ENCODE measurements around the gene FGFBP1. TPM values are rescaled to one million over a fixed set of nuclear protein-coding genes. Genes with fewer than 3 reads are reported as not detected.

Gene FGFBP1
- total RNA-seq, 3 donors from 2014 or later: 0.73 TPM; not detected in 2

DNA sequence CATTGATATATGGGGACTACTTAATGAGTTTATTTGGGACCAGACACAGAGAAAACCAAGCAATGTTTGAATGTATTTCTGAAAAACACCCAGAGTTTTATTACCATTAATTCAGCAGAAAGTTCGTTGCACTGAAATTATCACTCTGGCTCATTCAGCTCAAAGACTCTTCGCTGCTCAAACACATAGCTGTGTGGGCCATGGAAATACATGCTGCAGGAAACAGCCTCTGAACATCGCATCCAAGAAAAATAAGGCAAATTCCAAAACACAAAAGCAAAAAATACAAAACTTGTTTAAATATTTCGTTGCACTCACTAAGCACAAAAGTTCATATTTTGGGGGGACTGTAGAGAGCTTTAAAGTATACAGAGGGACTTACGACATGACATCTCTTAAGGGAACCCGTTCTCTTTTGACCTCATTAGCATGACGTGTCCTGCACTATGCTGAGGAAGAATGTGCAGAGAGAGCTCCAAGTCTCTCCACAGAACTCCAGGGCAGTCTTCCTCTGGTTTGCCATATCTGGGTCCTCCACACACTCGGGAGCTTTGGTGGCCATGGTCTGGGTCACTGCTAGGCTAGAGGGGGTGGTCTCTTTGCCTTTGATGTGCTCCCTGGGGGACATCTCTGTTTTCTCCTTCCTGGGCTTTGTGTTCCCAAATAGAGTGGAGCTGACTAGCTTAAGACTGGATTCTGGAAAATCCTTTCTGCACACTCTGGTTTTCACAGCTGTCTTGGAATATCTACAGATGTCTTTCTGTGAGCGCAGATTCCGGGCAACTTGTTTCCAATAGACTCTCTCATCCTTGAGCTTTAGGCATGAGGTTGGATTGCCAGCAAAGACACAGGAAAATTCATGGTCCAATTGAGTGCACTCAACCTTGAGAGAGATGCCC is 2.8 kb downstream of the FGFBP1 start:
- H3K4me1 ChIP-seq: no peaks in the 10 kb centered on the region
- no peak overlapping the region for H3K27ac ChIP-seq
- no peaks in the 10 kb centered on the region for H3K36me3 ChIP-seq
- no peaks in the 10 kb centered on the region for H3K27me3 ChIP-seq
- H3K9me3 ChIP-seq: no peaks in the 10 kb centered on the region
- H3K4me3 ChIP-seq: no peak overlapping the region
- intact Hi-C loops (cut with DNase I; ENCODE audit: low total_unique reads): no loop called here
- DNase-seq (ENCODE audit: low spot score in 2 of 2): no peak
- TF ChIP-seq POLR2AphosphoS5 (IDR thresholded peaks at IDR 0.05) (no peak), POLR2A (IDR thresholded peaks at IDR 0.05) (no peak)
- TF ChIP-seq, protein P1, sequence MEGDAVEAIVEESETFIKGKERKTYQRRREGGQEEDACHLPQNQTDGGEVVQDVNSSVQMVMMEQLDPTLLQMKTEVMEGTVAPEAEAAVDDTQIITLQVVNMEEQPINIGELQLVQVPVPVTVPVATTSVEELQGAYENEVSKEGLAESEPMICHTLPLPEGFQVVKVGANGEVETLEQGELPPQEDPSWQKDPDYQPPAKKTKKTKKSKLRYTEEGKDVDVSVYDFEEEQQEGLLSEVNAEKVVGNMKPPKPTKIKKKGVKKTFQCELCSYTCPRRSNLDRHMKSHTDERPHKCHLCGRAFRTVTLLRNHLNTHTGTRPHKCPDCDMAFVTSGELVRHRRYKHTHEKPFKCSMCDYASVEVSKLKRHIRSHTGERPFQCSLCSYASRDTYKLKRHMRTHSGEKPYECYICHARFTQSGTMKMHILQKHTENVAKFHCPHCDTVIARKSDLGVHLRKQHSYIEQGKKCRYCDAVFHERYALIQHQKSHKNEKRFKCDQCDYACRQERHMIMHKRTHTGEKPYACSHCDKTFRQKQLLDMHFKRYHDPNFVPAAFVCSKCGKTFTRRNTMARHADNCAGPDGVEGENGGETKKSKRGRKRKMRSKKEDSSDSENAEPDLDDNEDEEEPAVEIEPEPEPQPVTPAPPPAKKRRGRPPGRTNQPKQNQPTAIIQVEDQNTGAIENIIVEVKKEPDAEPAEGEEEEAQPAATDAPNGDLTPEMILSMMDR (IDR thresholded peaks at IDR 0.05): no peak

DNA sequence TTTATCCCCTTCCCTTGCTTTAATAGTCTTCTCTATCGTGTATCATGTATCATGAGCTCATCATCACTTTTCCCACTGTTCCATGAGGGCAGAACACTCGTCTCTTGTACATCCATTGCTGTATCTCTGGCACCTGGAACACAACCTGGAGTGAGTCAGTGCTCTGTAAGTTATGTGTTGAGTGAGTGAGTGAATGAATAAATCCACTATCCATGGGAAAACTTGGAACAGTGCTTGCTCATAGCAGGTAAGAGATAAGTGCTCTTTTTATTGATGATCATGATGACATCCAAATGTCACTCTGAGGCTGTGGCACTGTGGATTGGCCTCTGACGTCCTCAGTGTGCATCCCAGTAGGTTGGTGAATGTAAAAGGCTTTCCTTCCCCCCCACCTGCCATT is 4.3 kb downstream of the FGFBP1 start:
- H3K4me3 ChIP-seq: no peak overlapping the region
- intact Hi-C loops (cut with DNase I; ENCODE audit: low total_unique reads): no loop called here
- no peaks in the 10 kb centered on the region for H3K4me1 ChIP-seq
- H3K36me3 ChIP-seq: no peaks in the 10 kb centered on the region
- H3K27ac ChIP-seq: no peak overlapping the region
- no peak for DNase-seq (ENCODE audit: low spot score in 2 of 2)
- H3K9me3 ChIP-seq: no peaks in the 10 kb centered on the region
- no peaks in the 10 kb centered on the region for H3K27me3 ChIP-seq
- TF ChIP-seq, protein P1 (IDR thresholded peaks at IDR 0.05): no peak
- TF ChIP-seq POLR2AphosphoS5 (IDR thresholded peaks at IDR 0.05): no peak

DNA sequence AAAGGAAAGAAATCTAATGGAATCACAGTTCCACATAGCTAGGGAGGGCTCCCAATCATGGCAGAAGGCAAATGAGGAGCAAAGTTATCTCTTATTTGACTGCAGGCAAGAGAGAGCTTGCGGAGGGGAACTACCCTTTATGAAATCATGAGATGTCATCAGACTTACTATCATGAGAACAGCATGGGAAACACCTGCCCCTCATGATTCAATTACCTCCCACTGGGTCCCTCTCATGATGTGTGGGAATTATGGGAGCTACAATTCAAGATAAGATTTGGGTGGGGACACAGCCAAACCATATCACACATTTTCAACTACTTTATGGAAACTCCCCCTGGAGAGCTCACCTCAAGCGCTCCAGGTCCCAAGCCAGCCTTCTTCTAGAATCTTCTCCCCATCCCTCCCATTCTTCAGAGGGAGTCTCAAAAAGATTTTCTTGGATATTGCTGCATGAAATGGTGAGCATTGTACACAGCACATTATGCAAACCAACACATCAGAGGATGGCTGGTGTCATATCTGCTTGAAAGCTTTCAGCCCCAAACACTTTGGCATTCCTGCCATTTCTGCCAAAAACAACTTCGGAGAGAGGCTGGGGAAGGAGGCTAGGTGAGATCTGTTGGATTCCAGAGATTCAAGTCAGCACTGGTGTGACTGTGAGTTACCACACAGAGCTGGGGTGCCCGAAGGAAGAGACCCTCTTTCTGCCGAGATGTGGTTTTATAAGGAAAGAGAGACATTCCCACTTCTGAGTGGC is 6.9 kb downstream of the FGFBP1 start:
- Histone ChIP-seq H3K27ac (no peak overlapping the region), H3K36me3 (no peaks in the 10 kb centered on the region), H3K27me3 (no peaks in the 10 kb centered on the region), H3K9me3 (no peaks in the 10 kb centered on the region), H3K4me3 (no peak overlapping the region), H3K4me1 (no peaks in the 10 kb centered on the region)
- TF ChIP-seq POLR2AphosphoS5 (IDR thresholded peaks at IDR 0.05) (no peak), POLR2A (IDR thresholded peaks at IDR 0.05) (no peak)
- TF ChIP-seq, protein P1 (IDR thresholded peaks at IDR 0.05): no peak
- no peak for DNase-seq (ENCODE audit: low spot score in 2 of 2)
- intact Hi-C loops (cut with DNase I; ENCODE audit: low total_unique reads): no loop called here

DNA sequence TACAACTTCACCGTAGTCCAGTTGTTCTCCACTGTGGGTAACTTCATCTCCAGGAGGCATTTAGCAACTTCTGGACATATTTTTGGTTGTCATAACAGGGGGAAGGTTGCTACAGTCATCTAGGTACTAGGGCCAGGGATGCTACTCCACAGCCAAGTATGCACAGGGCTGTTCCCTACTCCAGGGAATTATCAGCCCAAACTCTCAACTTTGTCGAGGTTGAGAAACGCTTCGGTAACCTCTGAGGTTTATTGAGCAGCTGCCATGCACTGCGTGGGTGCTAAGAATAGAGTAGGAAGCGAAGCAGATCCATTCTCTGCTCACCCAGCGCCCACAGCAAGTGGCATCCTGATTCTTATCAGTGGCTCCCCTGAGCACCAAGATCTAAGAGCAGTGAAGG is 8.2 kb downstream of the FGFBP1 start:
- intact Hi-C loops (cut with DNase I; ENCODE audit: low total_unique reads): no loop called here
- Histone ChIP-seq H3K27ac (no peak overlapping the region), H3K27me3 (no peaks in the 10 kb centered on the region), H3K9me3 (no peaks in the 10 kb centered on the region), H3K36me3 (no peaks in the 10 kb centered on the region), H3K4me1 (no peaks in the 10 kb centered on the region), H3K4me3 (no peak overlapping the region)
- no peak for DNase-seq (ENCODE audit: low spot score in 2 of 2)
- TF ChIP-seq POLR2A (IDR thresholded peaks at IDR 0.05) (no peak), POLR2AphosphoS5 (IDR thresholded peaks at IDR 0.05) (no peak)
- TF ChIP-seq, protein P1 (IDR thresholded peaks at IDR 0.05): no peak

DNA sequence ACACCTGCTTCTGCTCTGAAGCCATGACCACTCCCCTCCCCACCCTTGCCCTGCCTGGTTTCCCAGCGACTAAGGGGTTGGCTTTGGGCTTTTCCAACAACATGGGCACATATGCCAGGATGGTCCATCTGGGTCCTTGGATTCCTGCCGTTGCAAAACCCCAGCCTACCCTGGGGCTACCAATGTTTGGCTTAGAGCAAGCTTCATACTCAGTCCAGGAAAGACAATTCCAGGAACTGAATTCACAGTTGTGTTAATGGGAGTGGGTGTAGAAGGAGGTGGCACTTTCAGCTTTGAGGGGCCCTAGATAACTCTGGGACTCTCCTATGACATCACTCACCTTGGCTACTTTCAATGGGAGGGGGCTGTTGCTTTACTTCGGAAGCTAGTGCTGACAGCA is 9.0 kb downstream of the FGFBP1 start:
- Histone ChIP-seq H3K27me3 (no peaks in the 10 kb centered on the region), H3K36me3 (no peaks in the 10 kb centered on the region), H3K27ac (no peak overlapping the region), H3K9me3 (no peaks in the 10 kb centered on the region), H3K4me3 (no peak overlapping the region), H3K4me1 (no peaks in the 10 kb centered on the region)
- TF ChIP-seq POLR2A (IDR thresholded peaks at IDR 0.05): no peak
- no peak for TF ChIP-seq POLR2AphosphoS5 (IDR thresholded peaks at IDR 0.05)
- TF ChIP-seq, protein P1 (IDR thresholded peaks at IDR 0.05): no peak
- intact Hi-C loops (cut with DNase I; ENCODE audit: low total_unique reads): no loop called here
- no peak for DNase-seq (ENCODE audit: low spot score in 2 of 2)

All from breast epithelium (tissue), 4 donors.